ENCODE measurements around the gene UNC119.

DNA sequence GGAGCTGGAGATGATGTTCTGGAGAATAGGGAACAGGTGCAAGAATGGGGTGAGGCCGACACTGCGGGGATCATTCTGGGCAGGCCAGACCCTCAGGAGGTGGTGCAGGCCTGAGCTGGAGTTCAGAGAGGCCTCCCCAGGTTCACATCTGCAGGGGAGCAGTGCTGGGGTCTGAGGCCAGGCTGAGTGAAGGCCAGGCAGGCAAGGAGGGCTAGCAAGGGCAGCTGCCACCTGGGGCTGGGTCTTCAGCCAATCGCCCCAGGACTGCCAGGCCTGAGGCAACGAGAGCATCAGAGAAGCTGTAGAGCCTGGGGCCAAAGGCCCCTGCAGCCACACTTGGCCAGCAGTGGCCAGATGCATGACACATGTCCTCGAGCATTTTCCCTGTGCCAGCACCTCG lies 31.7 kb downstream of the UNC119 start:
- TF ChIP-seq POLR2A (IDR thresholded peaks at IDR 0.05; ENCODE audit: borderline replicate concordance, extremely low read depth, insufficient read depth, insufficient read length): no peak
- TF ChIP-seq, protein P1, sequence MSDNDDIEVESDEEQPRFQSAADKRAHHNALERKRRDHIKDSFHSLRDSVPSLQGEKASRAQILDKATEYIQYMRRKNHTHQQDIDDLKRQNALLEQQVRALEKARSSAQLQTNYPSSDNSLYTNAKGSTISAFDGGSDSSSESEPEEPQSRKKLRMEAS (IDR thresholded peaks at IDR 0.05): no peak
- TF ChIP-seq, protein P2, sequence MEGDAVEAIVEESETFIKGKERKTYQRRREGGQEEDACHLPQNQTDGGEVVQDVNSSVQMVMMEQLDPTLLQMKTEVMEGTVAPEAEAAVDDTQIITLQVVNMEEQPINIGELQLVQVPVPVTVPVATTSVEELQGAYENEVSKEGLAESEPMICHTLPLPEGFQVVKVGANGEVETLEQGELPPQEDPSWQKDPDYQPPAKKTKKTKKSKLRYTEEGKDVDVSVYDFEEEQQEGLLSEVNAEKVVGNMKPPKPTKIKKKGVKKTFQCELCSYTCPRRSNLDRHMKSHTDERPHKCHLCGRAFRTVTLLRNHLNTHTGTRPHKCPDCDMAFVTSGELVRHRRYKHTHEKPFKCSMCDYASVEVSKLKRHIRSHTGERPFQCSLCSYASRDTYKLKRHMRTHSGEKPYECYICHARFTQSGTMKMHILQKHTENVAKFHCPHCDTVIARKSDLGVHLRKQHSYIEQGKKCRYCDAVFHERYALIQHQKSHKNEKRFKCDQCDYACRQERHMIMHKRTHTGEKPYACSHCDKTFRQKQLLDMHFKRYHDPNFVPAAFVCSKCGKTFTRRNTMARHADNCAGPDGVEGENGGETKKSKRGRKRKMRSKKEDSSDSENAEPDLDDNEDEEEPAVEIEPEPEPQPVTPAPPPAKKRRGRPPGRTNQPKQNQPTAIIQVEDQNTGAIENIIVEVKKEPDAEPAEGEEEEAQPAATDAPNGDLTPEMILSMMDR (IDR thresholded peaks at IDR 0.05 in 2 of 3, conservative IDR thresholded peaks at IDR 0.05 in 1 of 3; ENCODE audit: borderline replicate concordance in 1 of 3, insufficient read depth in 1 of 3, low read depth in 2 of 3, low read length in 2 of 3): no peak
- no peak for TF ChIP-seq YY1 (IDR thresholded peaks at IDR 0.05; ENCODE audit: extremely low read depth, insufficient replicate concordance, low read depth, low read length)
- no peak for TF ChIP-seq SP1 (IDR thresholded peaks at IDR 0.05; ENCODE audit: low read depth)
- no peak for TF ChIP-seq EZH2phosphoT487 (IDR thresholded peaks at IDR 0.05; ENCODE audit: borderline replicate concordance)
- TF ChIP-seq RAD21 (IDR thresholded peaks at IDR 0.05; ENCODE audit: low read depth): no peak
- no peak for TF ChIP-seq EZH2 (IDR thresholded peaks at IDR 0.05)
- TF ChIP-seq ZNF274 (IDR thresholded peaks at IDR 0.05; ENCODE audit: low read depth, low read length): no peak
- no peak for TF ChIP-seq CEBPB (IDR thresholded peaks at IDR 0.05; ENCODE audit: low read depth)

Measured in HCT116 (cell line).